NOMO-1 treated with DMSO at 0.1 percent for 48 hours (cell line): ENCODE measurements around the gene ZBTB7C.
"Not testable (repeated sequence)": the region's sequence is repeated elsewhere in the genome, so short reads cannot be mapped to it uniquely, and the experiment has no call there.

Source experiments
- DNase-seq: peaks from one replicate; lab custom pipeline; 2025; ENCODE audit not compliant: unreplicated experiment; lab: John Stamatoyannopoulos, UW

ZBTB7C gene

GRCh38 chr18:48303883-48304282, 105.3 kb downstream of the ZBTB7C start:
- no peak for DNase-seq

DNA sequence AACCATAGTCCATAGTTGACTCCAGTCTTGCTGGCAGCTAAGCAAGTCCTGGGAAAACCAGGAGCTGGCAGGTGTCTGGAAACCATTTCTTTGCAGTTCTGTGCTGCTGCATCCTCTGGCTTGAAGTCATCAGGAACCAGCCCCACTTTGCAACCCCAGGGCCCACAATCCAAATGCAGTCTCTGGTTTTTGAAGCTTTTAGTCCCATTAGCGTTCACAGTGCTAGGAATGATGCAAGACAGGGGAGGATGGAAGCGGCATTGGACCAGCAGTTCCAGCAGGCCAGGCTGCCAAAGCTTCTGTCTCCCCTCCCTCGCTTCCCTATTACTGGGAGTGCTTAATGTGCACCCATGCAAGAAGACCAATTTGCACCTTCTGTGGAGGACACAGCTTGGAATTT, 106.4 kb downstream of the ZBTB7C start:
- DNase-seq, result no peak

DNA sequence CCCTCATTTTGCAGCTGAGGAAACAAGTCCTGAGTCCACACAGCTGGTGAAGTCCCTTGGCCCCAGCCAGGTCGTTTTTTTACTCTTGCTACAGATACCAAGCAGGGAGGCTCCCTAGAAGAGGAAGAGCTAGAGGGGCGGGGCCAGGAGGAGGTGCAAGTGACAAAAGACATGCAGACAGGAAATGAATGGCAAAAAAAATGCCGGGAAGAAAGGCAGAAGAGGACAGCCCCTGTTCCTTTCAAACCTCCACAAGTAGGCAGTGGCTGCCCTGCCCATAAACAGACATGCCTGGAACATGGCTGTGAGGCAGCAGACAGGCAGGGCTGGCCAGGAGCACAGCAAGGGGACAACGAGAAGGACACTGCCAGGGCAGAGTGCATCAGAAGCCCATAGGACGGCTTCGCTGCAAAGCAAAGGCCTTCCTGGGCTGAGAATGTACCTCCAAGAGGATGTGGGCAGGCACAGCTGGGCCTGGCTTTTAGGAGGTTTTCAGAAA, 108.7 kb downstream of the ZBTB7C start:
- DNase-seq, result peak; percentile 83

DNA sequence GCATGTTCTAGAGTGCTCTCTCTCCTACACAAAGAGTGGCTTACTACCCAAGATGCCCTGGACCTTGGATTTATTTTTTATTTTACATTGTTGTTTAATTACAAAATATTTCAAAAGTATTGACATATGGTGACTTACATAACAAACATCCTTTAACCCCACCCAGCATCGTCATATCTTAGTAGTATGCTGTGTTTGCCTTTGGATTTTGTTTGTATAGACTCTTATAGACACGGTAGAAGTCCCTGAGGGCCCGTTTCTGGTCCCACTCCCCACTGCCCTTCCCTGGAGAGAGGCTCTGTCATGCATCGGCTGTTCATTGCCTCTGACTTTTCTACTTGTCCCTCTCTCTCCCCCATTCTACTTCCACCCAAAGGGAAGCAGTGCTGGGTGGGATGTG, 112.0 kb downstream of the ZBTB7C start:
- DNase-seq, result no peak

DNA sequence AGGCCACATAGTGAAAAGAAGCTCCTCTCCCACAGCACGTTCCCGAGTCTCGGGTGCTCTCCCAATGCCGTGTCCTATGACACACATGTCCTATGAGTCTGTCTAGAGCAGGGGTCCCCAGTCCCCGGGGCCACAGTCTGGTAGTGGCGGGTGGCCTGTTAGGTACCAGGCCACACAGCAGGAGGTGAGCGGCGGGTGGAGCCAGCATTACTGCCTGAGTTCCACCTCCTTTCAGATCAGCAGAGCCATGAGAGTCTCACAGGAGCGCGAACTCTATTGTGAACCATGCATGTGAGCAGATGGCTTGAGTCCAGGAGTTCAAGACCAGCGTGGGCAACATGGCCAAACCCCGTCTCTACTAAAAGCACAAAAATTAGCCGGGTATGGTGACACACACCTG, 112.6 kb downstream of the ZBTB7C start:
- no peak for DNase-seq

DNA sequence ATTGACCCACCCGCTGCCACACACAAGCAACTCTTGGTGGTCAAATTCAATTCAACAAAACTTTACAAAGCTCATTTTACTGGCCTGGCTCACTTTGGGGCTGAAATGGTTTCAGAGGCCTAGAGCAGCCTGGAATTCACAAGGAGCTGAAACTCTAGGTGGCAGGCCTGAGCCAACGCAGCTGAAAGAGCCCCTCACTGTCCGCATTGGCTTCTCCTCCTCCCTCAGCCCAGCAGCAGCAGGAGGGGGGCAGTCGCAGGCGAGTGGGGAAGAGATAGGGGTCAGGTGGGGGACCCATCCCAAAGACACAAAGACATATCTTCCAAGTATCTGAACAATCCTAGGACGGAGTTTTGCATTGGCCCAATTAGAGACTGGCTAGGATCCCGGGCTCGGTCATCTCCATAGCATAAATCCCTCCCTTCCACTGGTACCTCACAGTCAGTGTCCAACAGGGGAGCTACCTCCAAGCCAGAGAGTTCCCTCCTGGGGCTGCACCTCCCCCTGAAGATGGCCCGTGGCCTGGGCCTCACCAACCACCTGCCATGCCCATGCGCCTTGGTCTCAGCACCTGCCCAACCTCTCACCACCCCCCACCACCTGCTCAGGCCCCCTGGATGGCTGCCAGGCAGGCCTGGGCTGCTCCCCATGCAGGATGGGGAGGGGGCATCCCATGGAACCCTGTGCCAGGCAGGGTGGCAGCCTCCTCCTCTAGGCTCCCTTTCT, 113.4 kb downstream of the ZBTB7C start:
- no peak for DNase-seq

GRCh38 chr18:48294899-48295585, 114.1 kb downstream of the ZBTB7C start:
- DNase-seq, result no peak

DNA sequence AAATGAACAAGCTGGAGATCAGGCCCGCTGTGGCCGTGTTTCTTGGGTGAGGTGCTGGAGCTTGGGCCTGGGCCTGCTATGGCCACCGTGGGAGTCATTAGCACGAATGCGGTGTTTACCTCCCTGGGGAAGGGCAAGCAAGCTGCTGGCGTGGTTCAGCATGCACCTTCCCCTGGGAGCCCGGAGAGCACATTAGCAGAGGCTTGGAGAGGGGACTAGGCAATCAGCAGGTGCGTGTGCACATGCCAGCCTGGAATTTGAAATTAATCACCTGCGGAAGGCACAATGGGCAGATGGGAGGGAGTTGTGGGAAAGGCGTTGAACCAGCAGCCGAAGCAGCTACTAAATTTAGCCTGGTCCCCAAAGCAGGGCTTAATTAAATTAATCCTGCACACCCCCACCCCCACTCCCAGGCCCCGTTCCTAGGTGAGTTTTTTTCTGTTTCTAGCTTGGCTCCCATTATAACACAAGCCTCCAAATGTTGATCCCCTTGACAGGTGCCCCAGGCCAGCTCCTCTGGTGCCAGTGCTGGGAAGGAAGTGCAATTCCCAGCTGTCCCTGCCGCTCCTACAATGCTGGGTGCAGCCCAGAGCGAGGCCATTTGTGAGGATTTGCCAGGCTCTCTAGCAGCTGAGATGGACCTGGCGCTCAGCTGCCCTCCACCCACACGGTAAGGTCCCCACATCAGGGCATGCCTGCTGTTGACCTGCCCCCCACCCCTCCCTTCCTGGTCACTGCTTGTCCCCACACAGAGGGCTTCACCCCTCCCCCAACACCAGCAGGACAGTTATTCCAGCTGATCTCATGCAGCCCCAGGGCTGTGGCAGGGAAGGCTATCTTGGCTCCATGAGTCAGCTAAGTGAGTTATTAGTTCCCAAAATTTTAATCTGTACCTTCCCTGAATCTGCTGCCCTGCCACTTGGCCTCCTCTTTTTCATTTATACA, 115.0 kb downstream of the ZBTB7C start:
- no peak for DNase-seq

- peak; percentile 19 for DNase-seq
Measured at GRCh38 chr18:48292782-48293424, 116.3 kb downstream of the ZBTB7C start.

DNA sequence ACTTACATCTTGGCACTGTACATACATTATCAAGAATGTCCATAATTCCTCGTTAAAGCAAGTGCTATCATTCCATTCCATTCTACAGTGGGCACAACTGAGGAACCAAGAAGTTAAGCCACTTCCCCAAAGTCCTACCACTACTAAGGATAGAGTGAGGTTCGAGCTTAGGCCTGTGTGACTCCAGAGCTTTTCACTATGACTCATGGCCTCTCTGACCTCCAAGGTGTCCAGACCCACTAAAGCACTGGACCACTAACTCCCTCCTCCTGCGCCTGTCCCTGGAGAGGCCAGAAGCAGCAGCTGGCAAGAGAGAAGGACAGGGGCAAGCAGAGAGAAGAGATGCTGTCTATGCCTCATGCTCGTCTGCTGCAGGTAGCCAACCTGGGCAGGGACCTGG, 117.0 kb downstream of the ZBTB7C start:
- no peak for DNase-seq

DNA sequence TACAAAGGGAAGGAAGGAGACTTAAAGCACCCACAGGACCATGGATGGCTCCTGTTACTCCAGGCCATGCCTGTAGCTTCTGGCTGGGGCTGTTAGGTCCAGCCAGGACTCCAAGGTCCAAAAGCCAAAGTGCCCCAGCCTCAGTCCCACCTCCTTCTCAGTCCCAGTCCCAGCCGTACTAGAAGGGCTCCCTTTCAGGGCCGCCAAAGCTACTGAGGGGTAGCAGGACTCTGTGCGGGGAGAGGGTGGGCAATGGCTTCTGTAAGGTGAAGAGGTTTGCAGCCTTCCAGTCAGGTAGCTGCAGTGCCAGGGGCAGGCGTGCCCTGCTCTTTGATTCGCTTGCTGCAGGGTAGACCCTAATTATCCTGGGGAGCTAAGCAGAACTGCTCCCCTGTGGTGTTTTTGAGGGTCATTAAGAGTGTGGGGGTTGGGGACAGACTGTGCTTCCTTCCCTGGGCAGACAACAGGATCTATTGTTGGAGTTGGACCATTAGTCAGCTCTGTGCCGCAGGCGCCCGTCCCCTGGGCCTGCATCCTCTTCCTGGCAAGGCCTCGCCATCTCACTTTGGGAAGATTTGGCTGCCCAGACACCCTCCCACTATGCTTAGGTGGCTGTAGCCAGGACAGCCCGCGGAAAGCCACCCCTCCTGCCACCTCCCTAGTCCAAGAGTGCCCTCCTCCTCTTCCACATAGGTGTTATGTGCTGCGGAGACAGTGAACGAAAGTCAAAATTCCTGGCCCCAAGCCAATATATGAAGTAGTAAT, 118.8 kb downstream of the ZBTB7C start:
- DNase-seq, result no peak

DNA sequence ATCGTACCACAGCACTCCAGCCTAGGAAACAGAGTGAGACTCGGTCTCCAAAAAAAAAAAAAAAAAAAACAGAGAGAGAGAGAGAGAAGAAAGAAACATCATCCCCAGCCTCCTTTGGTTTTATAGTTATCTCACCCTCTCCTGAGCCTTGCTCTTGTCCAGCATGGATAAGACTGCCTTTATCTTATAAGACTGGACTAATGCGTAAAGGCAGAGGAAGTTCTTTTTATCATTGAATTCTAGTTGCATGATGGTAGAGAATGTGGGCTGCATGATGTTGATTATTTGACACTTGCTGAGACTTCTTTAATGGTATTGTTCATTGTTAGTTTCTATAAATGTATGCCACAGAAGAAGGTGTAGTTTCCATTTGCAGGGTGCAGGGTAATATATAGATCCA, 124.4 kb downstream of the ZBTB7C start:
- DNase-seq, result no peak

DNA sequence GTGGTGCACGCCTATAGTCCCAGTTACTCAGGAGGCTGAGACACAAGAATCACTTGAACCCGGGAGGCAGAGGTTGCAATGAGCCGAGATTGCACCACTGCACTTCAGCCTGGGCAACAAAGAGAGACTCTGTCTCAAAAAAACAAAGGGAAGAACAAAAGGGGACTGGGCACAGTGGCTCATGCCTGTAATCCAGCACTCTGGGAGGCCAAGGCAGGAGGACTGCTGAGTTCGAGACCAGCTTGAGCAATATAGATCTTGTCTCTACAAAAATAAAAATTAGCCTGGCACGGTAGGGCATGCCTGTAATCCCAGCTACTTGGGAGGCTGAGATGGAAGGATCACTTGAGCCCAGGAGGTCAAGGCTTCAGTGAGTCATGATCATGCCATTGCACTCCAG, 125.2 kb downstream of the ZBTB7C start:
- DNase-seq, result not testable (repeated sequence)

DNA sequence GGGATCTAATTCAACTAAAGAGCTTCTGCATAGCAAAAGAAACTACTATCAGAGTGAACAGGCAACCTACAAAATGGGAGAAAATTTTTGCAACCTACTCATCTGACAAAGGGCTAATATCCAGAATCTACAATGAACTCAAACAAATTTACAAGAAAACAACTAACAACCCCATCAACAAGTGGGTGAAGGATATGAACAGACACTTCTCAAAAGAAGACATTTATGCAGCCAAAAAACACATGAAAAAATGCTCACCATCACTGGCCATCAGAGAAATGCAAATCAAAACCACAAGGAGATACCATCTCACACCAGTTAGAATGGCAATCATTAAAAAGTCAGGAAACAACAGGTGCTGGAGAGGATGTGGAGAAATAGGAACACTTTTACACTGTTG, 127.7 kb downstream of the ZBTB7C start:
- not testable (repeated sequence) for DNase-seq

DNA sequence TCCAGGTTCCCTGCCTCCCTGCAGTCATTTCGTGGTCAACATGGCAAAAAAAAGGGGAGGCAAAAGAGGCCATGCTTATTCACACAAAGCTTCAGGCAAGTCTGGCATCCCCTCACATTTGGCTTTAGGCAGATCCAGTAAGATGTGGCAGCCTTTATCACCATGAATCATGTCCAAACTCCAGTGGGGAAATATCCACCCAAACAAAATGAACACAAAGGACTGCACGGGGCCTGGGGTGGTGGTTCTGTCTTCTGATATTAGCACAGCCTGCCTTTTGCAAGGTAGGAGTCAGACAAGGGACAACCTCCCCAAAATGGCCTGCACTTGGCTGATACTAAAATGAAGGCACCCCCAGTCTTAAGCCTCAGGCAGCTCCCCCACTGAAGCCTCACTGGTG, 129.9 kb downstream of the ZBTB7C start:
- no peak for DNase-seq

DNA sequence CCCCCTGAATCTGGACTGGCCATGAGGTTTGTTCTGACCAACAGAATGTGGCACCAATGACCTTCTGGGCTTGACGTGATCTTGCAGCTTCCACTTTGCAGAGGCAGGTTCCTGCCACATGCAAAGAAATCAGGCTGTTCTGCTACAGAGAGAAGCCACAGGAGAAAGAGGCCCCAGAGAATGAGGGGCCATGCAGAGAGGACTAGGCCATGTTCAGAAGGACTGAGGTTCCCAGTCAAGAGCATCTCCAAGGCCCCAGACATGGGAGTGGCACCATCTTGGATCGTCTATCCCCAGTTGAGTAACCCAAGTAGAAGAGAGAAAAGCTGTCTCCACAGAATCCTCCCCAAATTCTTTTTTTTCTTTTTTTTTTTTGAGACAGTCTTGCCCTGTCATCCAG, 131.1 kb downstream of the ZBTB7C start:
- DNase-seq, result no peak

DNA sequence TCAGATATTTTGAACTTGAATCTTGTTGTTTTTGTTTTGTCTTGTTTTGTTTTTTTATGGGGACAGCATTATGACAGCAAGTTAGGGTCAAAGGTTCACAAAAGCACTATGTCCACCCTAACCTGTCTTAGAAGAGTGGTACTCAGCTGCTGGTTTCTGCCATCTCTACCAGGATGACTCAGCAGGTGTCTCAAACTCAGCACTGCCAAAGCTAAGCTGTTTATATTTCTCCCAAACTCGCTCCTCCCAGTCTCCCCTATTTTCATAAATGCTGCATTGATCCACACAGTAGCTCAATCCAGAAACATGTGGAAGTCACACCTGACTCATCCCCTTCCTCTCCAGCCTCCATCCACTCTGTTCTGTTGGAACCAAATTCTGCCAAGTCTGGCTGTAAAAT, 134.9 kb downstream of the ZBTB7C start:
- DNase-seq, result no peak

- no peak for DNase-seq
Measured at GRCh38 chr18:48270929-48271328, 138.3 kb downstream of the ZBTB7C start.

GRCh38 chr18:48265328-48265727, 143.9 kb downstream of the ZBTB7C start:
- DNase-seq, result no peak
